Testis (tissue), 3 donors: ENCODE data around the gene OR1M1. TPM values are rescaled to one million over a fixed set of nuclear protein-coding genes. Genes with fewer than 3 reads are reported as not detected.

Experiments used
- DNase-seq: peaks from one replicate; pipeline ENCODE4 v3.0.0-alpha.2; 2019
- H3K27ac ChIP-seq, 2 donors: fragments of 200-600 bp; sonication (generic); one replicate each; pipeline ENCODE4 v1.5.1; 2019
- H3K27me3 ChIP-seq: fragments of 200-600 bp; sonication (generic); one replicate; pipeline ENCODE4 v1.5.1; 2019
- H3K36me3 ChIP-seq: fragments of 200-600 bp; sonication (generic); one replicate; pipeline ENCODE4 v1.5.1; 2017; ENCODE audit warnings: low read depth; ENCODE audit errors: missing control alignments
- H3K4me1 ChIP-seq: fragments of 200-600 bp; sonication (generic); one replicate; pipeline ENCODE4 v1.5.1; 2019
- H3K4me3 ChIP-seq, 2 donors: fragments of 200-600 bp; sonication (generic); one replicate each; pipeline ENCODE4 v1.5.1; 2017 to 2019
- H3K9me3 ChIP-seq: fragments of 200-600 bp; sonication (generic); one replicate; pipeline ENCODE4 v1.5.1; 2017
- POLR2A ChIP-seq: fragments of 450-650 bp; IDR thresholded peaks from one replicate; pipeline ENCODE4 v1.6.1; 2017; ENCODE audit warnings: antibody characterized with exemption, mild to moderate bottlenecking, moderate library complexity
- WGBS, 2 donors: methylation state at CpG; one replicate each; pipeline ENCODE4 v1.1.5; 2018; 5-methylcytosine and 5-hydroxymethylcytosine counted together
- intact Hi-C: fragments of 100-400 bp; cut with DNase I; formaldehyde crosslinking; loops from one replicate; pipeline ENCODE4 v1.15.1; 2023; ENCODE audit warnings: low total_unique reads
- polyA plus RNA-seq: library from polyadenylated mRNA; stranded (reverse); fragments of 350-450 nt; fragmentation: Illumina TruSeq; extraction: RNeasy Lipid Tissue Mini Kit (QIAGEN cat#74804); gene quantifications from one replicate; pipeline ENCODE4 v1.2.3, GENCODE V29; 2014; ENCODE audit warnings: low read depth, low replicate concordance; ENCODE audit not compliant: insufficient read depth
- total RNA-seq, 2 donors: library from RNA; depleted of rRNA; stranded (reverse); fragments of >200 nt; gene quantifications; one replicate each; pipeline ENCODE4 v1.2.3, GENCODE V29; 2016
- TF ChIP-seq, protein P1 (sequence below), 3 experiments: fragments of 450-650 bp in 2 of 3; fragments of 200-600 bp in 1 of 3; sonication (generic) in 1 of 3; IDR thresholded peaks; one replicate each; pipeline ENCODE4 v1.5.1; 2016 to 2019; ENCODE audit warnings: antibody characterized with exemption in 3 of 3, mild to moderate bottlenecking in 2 of 3, moderate library complexity in 1 of 3

Gene OR1M1
- total and polyA plus RNA-seq, 3 donors from 2014 or later: 0.12 TPM; not detected in 2

DNA sequence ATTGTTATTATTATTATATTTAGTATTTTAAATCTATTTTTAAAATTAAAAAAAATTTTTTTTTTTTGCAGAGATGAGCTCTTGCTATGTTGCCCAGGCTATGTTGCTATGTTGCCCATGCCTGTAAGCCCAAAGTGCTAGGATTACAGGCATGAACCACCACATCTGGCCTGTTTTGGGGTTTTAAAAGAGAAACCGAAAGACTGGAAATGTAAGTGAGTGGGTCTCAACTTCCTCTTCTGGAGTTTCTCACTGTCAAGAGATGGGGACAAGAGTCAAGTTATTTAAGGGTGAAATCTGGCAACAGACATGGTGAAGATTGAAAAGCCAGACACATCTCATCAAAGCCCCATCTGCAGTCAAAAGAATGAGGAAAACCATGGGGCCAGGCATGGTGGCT lies 44.1 kb downstream of the OR1M1 start:
- intact Hi-C loops: no loop called here
- H3K36me3 ChIP-seq: no peaks in the 10 kb centered on the region
- no peaks in the 10 kb centered on the region for H3K27me3 ChIP-seq
- DNase-seq: no peak
- H3K27ac ChIP-seq: no peak overlapping the region
- H3K4me1 ChIP-seq: no peaks in the 10 kb centered on the region
- H3K4me3 ChIP-seq: no peak overlapping the region
- WGBS, 2 donors: 68 to 74% methylated on average over 1 of the region's 1 CpG
- H3K9me3 ChIP-seq: no peaks in the 10 kb centered on the region
- TF ChIP-seq POLR2A: no peak
- TF ChIP-seq, protein P1, sequence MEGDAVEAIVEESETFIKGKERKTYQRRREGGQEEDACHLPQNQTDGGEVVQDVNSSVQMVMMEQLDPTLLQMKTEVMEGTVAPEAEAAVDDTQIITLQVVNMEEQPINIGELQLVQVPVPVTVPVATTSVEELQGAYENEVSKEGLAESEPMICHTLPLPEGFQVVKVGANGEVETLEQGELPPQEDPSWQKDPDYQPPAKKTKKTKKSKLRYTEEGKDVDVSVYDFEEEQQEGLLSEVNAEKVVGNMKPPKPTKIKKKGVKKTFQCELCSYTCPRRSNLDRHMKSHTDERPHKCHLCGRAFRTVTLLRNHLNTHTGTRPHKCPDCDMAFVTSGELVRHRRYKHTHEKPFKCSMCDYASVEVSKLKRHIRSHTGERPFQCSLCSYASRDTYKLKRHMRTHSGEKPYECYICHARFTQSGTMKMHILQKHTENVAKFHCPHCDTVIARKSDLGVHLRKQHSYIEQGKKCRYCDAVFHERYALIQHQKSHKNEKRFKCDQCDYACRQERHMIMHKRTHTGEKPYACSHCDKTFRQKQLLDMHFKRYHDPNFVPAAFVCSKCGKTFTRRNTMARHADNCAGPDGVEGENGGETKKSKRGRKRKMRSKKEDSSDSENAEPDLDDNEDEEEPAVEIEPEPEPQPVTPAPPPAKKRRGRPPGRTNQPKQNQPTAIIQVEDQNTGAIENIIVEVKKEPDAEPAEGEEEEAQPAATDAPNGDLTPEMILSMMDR (IDR thresholded peaks at IDR 0.05): no peak

DNA sequence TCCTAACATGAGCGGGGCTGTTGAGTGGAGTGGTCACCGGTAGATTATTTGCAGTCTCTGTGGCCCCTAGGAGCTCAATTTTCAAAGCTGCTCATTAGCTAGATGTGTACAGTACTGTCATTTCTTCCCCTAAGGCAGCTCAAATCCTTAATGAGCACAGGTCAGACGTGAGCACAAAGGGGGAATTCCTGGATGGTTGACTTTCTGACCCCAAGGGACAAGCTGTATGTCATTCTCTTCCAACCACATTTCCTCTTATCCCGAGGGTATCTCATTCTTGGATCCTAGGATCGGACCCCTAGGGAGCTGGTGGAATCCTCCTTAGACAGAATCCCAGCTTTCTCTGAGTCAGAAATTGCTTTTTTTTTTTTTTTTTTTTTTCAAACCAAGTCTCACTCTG lies 45.6 kb downstream of the OR1M1 start:
- no peaks in the 10 kb centered on the region for H3K36me3 ChIP-seq
- intact Hi-C loops: no loop called here
- no peak for DNase-seq
- TF ChIP-seq POLR2A: no peak
- TF ChIP-seq, protein P1 (IDR thresholded peaks at IDR 0.05): no peak
- H3K27ac ChIP-seq: no peak overlapping the region
- no peaks in the 10 kb centered on the region for H3K9me3 ChIP-seq
- no peak overlapping the region for H3K4me3 ChIP-seq
- WGBS, 2 donors: 64 to 66% methylated on average over 5 of the region's 5 CpGs
- H3K27me3 ChIP-seq: no peaks in the 10 kb centered on the region
- no peaks in the 10 kb centered on the region for H3K4me1 ChIP-seq

DNA sequence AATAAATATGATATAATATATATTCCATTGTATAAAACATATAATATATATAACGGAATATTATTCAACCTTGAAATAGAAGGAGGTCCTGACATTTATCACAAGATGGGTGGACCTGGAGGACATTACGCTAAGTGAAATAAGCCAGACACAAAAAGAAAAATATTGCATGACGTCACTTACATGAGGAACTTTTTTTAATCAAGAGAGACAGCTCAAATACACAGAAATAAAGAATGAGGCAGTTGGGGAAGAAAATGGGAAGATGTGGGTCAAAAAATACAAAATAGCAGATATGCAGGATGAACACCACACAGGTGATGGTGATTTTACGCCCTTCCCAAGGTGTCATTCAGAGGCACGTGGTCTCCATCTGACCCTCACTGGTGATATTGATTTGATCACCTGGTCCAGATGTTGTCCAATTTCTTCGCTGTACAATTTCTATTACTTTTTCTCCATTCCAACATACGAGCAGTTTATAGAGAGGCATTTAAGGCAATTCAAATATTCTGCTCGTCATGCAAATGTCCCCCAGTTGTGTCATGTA lies 52.8 kb downstream of the OR1M1 start:
- no peak for DNase-seq
- peak overlapping the region; percentile 86 to 92 for H3K4me3 ChIP-seq
- no peaks in the 10 kb centered on the region for H3K4me1 ChIP-seq
- no peaks in the 10 kb centered on the region for H3K9me3 ChIP-seq
- H3K27ac ChIP-seq: peak overlapping the region in 1 of 2 donors; percentile 92
- WGBS, 2 donors: 21 to 29% methylated on average over 8 of the region's 8 CpGs
- no peaks in the 10 kb centered on the region for H3K27me3 ChIP-seq
- no peak for TF ChIP-seq POLR2A
- TF ChIP-seq, protein P1 (IDR thresholded peaks at IDR 0.05): no peak
- intact Hi-C loops: no loop called here
- no peaks in the 10 kb centered on the region for H3K36me3 ChIP-seq

DNA sequence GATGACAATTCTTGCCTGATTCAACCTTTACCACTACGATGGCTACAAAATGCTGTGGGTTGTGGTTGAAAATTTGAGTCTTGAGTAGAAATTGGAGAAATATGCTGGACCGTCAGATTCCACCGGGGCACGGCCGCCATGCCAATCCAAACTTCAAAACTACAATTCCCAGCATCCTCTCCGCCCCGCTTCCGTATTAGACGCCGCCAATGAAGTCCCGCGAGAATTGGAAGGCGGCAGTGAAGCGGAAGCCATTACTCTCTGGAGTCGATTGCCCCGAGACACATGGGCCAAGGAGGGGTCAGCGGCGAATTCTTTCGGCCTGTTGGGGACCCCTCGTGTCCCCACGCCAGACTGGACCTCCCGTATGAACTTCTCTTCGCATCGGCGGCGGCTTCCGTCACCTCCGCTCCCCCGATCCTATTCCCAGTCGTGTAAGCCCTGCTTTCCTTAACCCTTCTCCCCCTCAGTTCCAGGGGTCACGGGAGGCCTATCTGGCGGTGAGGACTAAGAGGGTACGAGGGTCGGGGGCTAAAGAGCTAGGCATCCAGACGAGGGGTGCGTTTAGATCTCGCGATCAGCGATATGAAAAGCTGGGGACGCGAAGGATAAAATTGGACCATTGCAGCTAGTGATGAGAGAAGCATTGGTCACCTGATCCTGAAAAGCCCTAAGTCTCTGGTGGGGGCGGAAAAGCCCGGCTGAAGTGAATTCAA lies 53.5 kb downstream of the OR1M1 start, which contains the start of gene ZNF317:
Gene ZNF317 (plus strand): TSS at position 239 of the 716 bp plus-strand sequence. CDS start 15,620 bp downstream, outside the sequence.
- TF ChIP-seq, protein P1 (IDR thresholded peaks at IDR 0.05): no peak
- TF ChIP-seq POLR2A: no peak
- intact Hi-C loops: no loop called here
- Histone ChIP-seq H3K4me3 (peak within 1 kb of the TSS; percentile 86 to 92), H3K9me3 (no peaks in the 10 kb centered on the region), H3K27ac (peak within 1 kb of the TSS; percentile 84 to 92), H3K27me3 (no peaks in the 10 kb centered on the region), H3K4me1 (no peaks in the 10 kb centered on the region), H3K36me3 (no peaks in the 10 kb centered on the region)
- peak; percentile 98 for DNase-seq
- 0 to 1% methylated on average over 43 of the region's 43 CpGs for WGBS, 2 donors
